Effector CD8-positive, alpha-beta T cell (primary cell): ENCODE measurements around the gene PPP2R1B.

Source experiments
- DNase-seq: peaks from one replicate; lab custom pipeline; 2025; lab: John Stamatoyannopoulos, UW

The PPP2R1B gene

DNA sequence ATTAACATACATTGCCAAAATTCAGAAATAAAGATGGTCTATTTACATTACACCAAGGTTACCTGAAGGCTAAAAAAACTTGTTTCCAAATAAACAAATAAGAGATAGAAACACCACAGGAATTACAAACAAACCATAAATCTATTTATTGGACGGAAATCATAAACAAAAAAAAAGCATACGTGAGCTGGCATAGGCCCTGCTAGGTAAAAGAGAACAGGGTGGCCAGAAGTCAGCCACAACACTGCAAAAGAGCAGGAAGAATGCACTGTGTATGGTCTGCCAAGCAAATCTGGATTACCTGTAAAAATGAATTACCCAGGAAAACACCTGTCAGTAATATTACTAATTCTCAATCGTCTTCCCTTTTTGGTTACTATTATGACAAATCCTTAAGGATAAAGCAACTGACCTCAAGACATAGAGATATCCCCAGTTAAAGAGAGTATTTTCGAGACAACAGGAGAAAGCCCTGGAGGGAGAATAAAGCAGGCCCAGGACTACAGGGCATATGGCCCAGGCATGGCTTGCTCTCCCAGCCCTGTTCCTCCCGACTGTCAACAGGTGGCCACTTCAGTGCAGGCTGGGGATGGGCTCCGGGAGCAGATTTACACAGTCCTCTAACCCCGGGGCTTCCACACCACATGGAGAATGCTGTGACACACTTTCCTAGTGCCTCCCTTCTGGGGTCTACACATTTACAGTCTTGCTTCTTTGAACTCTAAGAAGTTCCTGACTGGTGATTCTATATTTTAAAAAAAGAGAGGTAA, 18.0 kb downstream of the PPP2R1B start:
- DNase-seq: no peak

DNA sequence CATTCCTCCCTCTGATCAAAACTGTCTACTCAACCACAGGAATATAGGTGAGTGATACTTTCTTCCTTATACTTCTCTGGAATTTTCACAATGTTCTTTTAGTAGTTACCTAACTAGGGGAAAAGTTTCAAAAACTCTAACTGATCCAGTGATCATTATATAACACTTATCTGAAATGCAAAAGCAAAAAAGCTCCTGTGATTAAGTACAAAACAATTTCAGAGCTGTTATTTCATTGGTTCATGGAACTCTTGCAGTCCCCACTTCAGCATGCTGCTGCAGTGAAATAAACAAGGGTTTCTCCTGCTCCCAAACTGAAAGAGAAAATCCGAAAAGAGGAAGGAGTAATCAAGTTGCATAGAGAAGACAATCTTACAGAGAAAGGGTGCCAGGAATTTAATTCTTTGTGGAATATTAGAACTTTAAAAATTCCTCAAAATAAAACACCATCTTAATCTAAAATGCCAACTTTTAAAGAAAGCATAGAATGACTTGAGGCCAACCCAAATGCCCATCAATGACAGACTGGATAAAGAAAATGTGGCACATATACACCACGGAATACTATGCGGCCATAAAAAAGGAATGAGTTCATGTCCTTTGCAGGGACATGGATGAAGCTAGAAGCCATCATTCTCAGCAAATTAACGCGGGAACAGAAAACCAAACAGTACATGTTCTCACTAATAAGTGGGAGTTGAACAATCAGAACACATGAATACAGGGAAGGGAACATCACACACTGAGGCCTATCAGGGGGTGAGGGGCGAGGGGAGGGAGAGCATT, 20.3 kb downstream of the PPP2R1B start:
- no peak for DNase-seq

DNA sequence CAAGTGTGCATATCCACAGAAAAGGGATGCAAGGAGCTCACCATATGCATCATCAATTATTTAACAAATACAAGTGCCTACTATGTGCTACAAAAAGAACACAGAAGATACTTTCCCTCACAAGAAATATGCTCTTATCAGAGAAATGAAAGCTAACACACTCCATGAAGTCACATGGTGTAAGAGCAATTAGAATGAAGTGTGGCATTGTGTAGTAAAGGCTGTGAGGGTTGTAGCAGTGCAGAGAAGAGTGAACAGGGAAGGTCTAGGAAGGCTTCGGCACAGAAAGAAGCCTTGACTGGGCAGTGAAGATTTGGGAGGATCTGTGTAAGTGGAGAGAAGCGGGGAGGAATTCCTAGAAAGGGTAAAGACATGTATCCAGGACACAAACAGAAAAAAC, 22.5 kb downstream of the PPP2R1B start:
- DNase-seq: no peak

DNA sequence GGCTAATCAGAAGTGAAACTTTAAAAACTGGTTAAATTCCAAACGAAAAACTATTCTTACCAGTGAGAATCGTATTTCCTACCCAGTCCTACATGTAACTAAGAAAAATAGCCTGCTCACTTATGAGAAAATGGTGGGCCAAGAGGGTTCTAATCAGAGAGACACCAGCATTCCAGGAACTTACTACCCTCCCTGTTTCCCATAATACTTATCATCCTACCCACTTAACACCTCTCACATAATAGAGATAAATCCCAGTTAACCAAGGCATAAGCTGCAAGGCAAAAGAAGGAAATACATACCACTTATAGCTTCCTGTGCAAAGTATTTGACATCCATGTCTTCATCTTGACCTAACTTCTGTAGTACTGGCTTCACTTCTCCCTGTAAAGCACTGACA, 24.4 kb downstream of the PPP2R1B start:
- DNase-seq: no peak

DNA sequence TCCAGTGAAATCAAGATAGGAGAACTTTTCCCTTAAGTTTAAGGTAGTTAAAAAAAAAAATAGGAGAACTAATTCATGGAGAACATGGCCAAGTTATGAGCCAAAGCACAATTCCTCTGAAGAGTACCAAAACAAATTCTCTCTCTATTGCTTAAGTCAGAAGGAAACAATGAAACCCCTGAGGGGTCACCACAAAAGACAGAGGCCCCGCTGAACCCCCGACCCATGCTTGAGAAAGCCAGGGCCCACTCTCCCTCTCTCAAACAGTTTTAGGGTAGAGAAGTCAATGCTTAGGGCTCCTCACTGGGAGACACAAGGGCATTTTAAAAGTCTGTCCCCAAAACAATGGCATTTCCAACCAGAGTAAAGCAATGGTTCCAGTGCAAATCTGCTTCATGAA, 26.9 kb downstream of the PPP2R1B start:
- DNase-seq: no peak

DNA sequence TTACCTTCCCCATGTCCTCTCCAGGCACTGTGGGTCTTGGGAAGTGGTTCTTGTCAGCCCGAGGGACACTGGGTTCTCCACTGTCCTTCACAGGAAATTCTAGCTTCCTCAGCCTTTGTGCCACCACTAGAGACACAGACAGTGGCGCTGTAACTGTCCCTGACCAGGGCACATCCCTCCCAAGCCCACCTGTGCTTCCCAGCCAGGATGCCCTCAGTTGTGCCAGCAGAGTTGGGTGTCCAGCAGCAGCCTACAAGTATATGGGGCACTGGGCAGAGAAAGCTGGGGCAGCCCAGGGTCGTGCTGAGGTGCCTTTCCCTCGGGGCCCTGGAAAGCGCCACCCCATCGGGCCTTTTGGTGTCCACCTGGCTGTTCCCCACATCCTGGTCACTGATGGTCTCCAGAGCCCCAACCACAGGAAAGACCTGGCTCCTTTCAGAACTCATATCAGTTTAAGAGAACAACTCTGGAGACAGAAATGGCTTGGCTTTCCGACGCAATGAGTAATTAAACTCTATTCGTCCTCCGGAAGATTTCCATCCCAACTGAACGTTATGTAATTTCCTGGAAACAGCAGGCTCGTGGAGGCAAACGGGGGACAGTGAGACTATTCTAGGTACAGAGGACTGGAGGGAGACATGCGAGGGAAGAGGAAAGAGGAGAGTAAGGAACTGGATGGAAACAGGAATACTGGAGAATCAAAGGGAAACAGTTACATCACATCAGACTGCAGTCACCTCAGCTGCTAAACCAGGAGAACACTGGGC, 28.6 kb downstream of the PPP2R1B start:
- DNase-seq: no peak

DNA sequence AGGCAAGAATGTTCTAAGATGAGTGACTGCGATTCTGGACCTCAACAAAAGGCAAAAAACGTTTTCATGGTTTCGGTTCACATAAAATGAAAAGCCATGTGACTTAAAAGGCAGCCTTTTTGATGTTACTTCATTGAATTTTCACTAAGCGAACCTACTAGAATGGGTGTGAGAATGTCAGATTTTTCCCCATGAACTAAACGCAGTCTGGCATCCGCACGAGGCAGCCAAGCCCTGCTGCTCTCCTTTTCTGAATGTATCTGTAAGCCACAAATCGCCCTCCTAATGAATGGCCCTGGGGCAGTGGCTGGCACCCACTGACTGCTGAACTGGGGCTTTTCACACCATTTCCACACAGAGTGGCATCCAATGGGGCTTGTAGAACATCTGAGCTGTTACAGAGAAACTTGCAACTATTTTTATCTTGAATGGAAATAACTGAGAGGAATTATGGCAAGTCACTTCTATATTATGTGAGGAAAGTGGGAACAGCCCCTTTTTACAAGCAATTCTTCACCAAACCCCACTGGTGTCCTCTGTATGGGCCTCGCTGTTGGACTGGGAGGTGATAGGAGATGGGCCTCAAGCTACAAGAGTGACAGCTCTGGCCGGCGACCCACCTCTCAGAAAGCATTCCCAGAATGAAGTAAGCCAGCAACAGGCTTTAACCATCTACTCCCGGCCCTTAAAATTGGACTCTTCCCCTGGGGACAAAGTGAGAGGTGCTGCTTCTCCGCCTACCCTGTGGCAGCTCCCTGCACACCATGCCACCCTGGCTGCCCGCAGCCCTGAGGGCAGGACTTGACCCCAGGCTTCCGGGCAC, 29.4 kb downstream of the PPP2R1B start:
- DNase-seq: no peak

DNA sequence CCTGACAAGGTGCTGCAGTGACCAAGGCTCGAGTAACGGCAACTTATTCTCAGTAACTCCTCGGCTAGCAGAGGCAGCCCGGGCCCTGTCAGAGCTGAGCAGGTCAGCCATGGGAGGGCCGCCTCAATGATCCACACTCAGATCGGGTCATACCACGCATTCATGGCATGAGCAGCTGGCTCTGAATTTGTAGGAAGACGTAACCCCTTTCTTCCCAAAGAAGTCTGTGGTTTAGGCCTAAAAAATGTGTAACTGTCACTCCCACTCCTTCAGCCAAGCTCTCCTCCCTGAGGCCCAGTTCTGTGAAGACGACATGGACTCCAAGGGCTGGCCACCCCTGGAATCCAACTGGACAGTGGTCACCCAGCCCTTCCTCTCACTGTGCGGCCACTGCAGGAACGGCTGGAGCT, 30.0 kb downstream of the PPP2R1B start:
- no peak for DNase-seq

DNA sequence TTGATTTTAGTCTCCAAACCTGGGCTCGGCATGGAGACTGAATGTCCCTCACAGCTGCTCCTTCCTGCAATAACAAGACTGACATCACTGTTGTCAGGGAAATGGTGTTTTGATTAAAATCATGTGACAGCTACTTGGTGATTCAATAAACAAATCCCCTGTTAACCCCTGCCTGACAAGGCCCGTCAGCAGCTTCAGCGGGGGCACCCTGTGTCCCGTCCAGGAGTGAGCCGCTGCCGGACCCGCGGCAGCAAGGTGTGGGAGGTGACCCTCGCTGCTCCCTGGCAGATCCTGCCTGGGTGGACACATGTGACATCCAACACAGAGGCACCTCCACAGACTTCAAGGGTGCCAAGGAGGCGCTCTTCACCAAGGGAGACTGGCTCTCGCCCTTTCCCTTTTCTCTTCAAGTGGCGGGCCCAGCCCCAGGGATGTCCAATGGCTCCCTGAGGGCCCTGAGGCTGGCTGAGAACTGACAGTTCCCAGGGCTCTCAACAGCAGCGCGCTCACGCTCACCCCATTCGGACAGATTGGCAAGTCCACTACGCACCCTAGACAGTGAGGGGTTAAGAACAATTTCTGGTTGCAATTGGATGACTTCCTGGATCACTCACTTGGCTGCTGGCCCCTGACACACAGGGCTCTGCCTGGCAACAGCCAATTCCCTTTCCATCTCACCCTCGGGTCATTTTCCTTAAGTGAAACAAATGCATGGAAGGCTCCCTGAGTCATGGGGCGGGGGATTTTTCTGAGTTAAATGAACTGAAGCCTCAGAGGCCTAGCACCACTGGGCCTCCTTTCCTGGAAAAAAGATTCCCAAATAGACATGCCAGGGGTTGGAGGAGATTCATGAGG, 30.7 kb downstream of the PPP2R1B start:
- no peak for DNase-seq

DNA sequence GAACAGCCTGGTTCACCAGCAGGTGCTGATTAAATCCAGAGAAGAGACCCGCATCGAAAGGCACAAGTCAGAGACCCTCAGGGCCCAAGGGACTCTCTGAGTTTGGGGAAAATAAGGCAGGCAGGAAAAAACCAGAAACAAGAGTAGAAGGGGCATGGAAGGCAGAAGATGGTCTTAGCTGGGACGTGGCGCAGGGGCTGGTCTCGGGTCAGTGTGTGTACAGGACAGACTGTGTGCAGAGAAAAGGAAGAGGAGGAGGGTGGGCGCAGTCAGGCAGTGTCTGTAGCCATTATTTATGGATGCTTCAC, 31.3 kb downstream of the PPP2R1B start:
- DNase-seq: no peak

DNA sequence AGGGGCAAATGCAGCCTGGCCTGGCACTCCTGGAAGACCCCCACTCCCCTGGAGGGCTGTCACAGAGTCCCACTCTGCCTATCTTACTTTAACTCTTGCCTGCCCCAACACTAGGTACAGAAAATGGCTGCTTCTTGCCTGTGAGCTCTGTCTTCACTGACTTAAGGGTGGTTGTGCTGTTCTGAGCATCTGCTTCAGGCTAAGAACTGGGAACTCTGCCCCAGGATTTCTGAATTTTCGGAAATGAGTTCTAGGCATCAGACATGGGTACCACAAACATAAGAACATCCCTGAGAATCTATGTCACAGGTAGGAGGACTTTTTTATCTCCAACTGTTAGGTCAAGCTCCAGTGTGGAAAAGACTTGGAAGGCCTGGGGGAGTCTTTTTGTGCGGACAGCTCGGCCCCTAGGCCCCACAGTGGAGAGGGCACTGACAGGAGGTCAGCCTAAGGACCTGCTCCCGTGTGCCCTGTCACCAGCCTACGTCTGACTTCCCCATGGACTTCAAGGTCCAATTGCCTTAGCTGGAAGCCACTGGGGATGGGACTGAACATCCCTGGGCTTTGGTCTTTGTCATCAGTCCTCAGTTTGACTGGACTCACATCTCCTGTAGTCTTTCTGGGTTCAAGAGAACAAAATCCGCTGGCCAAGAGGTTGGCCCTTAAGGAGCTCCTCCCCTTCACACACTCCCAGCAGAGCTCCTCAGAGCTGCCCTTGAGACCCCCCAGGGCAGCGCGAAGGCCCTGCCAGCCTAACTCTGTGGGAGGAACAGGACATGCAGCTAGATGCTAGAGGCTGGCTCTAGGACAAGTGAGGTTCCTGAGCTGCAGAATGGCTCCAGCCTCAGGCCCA, 31.9 kb downstream of the PPP2R1B start:
- DNase-seq: no peak

DNA sequence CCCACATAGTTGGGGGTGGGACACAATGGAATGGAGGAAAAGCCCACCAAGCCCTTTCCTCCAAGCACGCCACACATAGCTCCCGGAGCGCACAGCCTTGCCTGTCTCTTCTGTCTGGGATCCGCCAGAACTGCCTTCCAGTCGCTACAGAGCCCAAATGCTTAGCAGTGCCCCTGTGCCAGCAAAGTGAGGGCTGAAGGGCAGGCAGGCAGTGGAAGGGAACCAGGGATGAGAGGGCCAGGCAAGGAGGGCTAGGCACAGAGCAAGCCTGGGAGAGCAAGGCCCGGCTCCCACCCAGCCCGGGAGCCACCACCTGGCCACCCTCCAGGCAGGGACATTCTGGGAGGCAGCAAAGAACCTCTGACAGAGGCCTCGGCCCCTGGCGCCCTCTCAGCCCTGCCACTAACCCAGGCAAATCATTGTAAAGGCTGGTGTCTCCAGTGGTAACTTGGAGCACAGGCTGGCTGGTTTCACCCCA, 32.5 kb downstream of the PPP2R1B start:
- no peak for DNase-seq

DNA sequence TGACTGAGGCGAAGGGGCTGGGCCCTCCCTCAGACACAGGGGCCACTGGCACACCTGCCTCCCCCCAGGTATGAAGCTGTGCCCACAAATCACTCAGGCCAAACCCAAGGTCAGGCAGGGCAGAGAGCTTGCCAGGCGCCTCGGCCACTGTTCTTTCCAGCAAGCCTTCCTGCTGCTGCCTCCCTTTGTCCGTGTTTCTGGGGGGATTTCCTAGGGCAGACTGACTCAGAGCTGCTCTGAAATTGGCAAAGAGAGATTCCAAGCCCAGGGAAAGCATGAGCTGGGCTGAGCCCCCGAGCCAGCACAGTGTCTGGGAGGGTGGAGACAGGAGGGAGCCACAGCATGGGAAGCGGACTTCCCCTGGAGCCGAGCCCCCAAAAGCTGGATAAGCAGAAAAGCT, 33.2 kb downstream of the PPP2R1B start:
- no peak for DNase-seq

DNA sequence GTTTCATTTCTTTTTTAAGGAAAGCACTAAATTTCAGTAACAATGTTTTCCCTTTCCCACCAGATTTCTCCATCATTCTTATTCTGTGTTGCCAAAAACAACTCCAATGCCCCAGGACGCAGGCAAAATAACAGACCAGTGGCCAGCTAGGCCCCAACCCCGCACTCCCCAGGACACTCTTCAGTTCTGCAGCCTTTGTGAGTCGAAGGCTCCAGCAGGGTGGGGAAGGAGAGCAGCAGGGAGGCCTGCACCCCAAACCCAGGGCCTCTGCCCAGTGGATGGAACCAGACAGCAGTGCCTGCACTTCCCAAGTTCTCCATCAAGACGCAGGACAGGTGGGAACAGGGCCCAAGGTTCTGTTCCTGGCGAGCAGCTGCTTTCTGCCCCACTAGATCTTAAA, 34.4 kb downstream of the PPP2R1B start:
- DNase-seq: no peak

DNA sequence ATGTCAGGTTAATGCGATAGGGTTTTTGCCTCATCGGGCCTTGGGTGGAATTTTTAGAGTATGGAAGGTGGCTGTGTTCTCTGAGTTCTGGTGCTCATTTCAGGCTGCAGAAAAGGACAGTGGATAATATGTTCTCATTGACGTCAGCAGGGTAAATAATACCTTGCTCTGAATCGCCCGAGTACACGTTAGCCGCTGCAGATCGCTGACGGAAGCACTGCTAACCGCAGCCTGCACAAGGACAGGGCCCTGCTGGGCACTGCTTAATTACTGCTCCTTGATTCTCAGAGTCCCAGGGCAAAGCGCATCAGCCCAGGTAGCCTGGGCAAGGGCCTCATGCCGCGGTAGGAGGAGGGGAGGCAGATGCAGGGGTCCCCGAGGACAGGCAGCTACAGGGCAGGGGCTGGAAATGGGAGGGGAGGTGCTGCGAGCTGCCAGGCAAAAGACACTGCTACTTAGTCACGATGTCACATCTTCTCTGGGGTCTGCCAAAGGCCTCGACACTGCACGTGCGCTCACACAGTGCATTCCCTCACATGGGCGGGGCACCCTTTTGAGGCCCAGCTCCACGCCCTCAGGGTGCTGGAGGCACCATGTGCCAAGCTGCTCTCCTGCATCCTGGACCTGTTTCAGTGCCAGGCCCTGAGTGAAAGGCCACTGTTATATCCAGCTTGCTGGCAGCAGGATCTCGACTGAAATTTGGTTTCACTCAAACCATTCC, 35.2 kb downstream of the PPP2R1B start:
- DNase-seq: no peak

DNA sequence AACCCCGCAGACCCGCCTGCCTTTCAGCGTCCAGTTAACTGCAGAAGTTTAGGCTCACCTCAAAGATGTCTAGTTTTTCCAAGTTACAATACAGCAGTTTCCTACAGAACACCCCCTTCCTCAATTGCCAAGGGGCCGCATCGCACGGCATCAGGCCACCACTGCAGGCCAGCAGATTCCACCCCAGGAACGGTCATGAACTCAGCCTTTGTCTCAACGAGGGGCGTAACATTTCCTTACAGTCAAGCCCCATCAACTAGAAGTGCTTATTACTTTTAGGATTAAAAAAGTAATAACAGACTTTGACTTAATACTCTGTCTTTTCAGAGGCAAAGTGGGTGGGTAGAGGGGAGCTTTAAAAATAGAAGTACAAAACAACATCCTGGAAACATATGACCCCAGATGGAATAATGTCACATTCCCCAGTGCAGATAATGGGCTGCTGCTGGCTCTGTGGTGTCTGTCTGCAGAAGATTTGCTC, 36.3 kb downstream of the PPP2R1B start:
- DNase-seq: no peak

DNA sequence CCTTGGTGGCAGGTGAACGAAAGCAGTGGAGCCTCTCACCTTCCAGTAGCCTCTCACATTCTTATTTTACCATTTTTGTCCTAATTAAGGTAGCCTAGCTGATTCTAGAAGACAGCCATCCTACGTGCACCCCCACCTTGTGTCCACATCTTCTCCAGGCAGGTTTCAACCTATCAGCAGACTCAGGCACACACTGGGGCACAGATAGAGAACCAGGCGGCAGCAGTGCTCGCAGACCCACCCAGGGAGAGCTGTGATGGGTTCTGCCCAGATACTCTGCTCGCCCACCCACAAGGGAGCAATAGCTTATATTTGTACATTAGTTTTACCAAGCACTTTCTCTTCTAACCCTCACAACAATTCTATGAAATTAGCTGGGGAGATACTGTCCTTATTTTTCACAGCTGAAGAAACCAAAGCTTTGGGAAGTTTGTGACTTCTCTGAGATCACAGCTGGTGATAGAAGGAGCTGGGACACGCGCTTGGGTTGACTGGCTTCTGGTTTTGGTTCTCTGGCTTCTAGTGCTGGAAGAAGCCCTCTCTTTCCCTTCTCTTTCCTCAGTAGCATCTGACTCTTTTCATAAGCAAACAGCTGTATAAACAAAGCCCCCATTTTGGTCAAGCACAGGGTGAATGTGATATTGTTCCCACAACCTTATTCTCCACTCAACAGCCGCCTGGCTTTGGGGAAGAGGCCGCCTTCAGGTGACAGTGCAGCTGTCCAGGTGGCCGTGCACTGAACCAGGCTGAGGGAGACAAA, 36.9 kb downstream of the PPP2R1B start:
- DNase-seq: no peak

DNA sequence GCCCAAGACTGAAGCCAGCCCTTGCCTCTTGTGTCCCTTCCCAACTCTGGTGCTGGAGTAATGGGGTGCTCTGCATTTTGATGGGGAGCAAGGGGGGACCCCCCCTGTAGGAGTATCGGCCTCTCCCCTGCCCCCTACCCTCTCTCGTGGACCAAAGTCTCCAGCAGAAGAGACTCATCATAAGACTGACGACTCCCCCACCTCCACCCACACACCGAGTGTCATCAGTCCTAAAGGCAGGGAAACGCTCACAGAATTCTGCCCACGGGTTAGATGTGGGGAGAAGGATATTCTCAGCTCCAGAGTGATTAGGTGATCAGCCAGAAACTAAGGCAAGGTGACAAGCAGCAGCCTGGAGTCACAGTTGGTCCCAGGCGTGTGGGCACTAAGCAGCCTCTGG, 38.8 kb downstream of the PPP2R1B start:
- no peak for DNase-seq
